GM19324 (cell line): Measurements from ENCODE around the gene PRKACG.

ENCODE experiments used
- ATAC-seq: cut with Tn5 transposase; IDR thresholded peaks from one replicate; pipeline ENCODE4 v1.9.1; 2021; ENCODE audit warnings: mild to moderate bottlenecking, moderate library complexity; ENCODE audit not compliant: unreplicated experiment, low FRiP score

Gene PRKACG

DNA sequence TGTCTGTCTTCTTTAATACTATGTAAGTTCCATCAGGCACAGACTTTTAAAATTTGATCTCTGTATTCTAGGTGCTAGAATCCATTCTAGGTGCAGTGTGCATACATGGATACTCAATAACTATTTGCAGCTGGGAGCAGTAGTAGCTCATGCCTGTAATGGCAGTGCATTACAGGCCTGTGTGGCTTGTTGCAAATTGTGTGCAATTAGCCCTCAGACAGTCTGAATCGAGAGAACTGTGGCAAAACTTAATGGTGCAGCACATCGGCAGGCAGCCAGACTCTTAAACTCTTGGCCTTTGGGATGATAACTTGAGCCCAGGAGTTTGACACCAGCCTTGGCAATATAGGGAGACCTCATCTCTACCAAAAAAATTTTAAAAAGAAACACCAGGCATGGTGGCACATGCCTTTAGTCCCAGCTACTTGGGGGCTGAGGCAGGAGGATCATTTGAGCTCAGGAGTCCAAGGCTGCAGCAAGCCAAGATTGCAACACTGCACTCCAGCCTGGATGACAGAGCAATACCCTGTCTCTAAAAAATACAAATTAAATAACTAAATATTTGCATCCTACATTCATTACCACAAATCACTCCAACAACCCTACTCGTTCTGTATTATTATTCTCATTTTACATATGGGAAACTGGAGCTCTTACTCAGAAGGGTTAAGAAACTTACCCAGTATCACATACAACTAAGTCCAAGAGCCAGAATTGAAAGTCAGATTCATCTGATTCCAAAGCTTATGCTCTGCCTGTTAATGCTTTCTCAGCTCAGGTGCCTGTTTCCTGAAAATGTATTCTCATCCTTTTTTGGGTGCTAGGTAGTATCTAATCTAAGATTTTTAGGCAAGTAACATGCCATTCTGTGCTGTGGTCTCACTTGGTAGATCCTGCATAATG, 30.1 kb downstream of the PRKACG start:
- no peak for ATAC-seq

DNA sequence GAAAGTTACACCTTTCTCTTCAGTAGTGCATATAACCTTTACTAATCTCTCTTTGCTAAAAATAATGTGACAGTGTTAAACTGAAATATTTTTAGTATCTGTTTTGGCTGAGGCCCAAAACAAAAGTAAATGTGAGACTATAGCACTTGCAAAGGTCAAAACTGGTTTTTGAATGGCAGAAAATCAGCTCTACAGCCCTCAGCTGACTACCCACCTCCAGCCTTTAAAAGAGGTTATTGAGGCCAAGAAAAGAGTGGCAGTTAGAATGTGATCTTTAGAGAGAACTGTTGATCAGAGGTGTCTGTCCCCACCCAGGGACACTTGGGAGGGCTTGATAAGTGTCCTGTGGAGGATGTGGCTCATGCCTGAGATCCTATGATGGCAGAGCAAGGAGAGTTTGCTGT, 30.9 kb downstream of the PRKACG start:
- ATAC-seq, result peak; percentile 49

DNA sequence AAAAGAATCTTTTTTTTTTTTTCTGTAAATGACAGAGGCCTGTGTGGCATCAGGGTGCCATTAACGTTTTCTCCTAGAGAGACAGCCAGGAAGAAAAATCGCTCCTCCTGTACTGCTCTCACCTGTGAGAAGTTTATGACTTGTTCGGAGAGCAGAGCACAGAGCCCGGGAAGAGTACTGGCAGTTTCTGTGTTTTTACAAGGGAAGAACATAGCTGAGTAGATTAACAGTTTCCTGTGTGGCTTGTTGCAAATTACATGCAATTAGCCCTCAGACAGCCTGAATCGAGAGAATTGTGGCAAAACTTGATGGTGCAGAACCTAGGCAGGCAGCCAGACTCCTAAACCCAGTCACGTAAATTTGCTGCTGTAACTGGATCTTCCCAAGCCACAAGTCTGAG, 32.1 kb downstream of the PRKACG start:
- peak; percentile 49 for ATAC-seq

DNA sequence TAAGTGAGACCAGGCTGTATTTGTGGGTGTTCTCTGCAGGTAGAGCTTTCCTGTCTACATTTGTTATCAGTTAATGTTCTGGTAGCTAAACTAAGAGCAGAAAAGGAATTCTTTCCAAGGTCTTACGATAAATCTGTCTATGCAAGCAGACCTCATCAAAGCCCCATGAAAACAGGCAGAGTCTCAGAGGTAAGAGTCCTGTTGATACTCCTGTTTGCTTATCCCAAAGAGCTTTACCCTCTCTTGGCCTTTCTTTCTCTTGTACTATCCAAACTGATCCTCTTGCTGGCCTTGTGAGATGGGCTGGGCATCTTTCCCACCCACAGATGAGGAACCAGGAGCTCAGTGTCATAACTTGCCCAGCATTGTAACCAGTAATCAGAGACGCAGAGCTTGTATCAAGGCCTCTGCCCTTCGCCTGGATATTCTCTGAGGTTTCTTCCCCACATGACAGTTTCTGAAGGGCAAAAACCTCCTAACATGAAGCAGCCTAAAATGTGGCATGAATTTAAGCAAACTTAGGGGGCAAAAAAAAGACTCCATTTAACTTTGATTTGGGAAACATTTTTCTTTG, 33.5 kb downstream of the PRKACG start:
- no peak for ATAC-seq

DNA sequence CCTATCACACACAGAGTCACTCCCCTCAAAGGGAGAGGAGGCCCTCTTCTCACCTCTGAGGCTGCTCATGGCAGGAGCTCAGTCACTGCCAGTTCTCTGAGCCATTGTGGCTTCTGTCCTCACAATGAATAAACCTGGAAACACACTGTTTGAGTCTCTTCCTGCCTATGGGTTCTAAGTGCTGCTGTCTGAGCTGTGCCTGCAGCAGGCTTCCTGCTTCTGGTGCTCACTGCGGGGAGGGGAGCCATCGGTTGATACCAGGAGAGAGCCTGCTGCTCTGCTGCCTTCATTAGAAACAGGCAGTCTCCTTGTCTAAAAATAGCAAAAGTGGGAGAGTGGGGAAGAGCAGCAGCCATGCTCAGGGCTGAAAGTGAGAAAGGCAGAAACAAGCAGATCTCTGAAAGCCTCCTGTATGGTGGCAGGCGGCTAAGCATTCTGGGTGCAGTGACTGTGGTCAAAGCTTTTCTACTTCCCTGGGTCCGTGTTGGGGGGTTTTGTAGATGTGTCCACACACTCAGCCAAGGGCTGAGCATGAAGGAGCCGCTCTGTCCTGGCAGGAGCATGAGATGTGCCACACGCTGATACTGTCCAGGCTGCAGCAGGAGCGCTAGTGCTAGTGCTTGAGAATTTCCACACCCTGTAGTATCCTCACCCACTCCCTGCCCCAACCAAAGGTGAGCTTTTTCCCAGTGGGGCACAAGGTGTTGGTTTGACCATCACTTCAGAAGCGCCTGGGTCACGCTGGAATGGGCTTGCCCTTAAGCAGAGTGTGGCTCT, 34.2 kb downstream of the PRKACG start:
- ATAC-seq, result no peak

DNA sequence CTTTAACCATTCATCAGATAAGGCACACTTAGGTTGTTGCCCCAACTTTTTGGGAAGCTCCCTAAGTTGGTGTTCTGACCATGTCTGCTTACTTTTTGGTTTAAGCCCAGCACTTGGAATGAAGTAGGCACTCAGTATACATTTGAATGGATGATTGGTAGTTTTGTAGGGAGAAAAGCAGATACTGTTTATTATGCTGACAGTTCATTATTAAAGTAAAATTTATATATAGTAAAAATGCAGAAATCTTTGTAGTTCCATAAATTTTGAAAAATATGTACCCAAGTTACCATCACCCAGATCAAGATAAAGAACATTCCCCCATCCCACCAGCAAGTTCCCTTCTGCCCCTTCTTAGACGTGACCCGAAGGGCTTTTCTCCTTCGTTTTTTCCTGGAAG, 35.4 kb downstream of the PRKACG start:
- no peak for ATAC-seq

DNA sequence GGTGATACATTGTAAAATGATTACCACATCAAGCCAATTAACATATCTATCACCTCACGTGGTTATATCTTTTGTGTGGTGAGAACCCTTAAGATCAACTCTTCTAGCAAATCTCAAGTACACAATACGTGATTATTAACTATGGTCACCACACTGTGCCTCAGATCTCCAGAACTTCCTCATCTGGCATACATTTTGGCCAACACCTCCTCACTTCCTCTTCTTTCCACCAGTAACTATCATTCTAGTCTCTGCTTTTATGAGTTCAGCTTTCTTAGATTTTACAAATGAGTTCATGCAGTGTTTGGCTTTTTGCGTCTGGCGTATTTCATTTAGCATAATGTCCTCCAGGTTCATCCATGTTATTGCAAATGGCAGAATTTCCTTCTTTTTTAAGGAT, 35.8 kb downstream of the PRKACG start:
- ATAC-seq, result no peak

DNA sequence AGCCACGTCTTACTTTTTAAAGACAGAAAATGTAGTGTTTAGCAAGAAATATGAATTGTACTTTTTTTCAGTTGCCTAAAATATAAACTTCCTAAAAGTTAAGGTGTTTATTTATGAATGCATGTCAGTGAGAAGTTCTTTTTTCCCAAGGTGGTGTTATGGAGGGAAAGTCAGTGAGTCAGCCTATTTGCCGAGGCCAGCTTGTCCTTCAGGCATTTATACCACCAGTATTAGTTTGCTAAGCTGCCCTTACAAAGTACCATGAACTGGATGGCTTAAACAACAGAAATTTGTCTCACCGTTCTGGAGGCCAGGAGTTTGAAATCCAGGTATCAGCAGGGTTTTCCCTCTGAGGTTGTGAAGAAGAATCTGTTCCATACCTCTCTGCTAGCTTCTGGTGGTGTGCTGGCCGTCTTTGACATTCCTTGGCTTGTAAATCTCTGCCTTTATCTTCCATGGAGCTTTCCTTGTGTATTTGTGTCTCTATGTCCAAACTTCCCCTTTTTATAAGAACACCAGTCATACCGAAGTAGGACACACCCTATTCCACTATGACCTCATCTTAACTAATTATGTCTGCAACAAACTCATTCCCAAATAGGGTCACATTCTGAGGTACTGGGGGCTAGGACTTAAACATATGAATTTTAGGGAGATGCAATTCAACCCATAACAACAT, 38.4 kb downstream of the PRKACG start:
- no peak for ATAC-seq

DNA sequence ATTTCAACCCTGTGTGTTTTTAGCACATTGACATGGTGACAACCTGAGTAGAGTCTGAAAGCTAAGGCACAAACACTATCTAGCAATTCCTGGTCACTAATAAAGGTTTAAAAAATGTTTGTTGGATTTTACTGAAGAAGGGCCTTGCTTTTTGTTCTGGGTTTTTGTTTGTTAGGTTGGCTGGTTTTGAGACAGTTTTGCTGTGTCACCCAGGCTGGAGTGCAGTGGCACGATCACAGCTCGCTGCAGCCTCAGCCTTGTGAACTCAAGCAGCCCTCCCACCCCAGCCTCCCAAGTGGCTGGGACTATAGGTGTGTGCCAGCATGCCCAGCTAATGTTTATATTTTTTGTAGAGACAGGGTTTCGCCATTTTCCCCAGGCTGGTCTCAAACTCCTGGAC, 39.0 kb downstream of the PRKACG start:
- no peak for ATAC-seq

DNA sequence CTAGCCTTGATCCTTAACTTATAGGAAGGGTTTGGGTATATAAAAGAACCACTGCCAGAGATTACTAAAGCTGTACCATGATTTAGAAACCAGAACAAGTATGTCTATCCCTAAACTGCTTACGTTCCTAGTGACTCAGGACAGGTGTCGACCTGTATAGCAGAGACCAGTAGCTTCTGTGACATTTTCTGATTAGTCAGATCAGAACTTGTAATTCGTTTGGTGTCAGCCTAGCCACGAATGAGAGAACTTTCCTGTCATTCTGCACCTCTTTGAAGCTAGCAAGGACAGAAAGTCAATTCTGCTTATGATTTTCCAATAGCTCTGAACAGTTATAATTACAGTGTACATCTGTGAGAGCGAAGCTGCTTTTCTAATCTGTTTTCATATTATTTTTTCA, 39.5 kb downstream of the PRKACG start:
- ATAC-seq, result peak; percentile 69

DNA sequence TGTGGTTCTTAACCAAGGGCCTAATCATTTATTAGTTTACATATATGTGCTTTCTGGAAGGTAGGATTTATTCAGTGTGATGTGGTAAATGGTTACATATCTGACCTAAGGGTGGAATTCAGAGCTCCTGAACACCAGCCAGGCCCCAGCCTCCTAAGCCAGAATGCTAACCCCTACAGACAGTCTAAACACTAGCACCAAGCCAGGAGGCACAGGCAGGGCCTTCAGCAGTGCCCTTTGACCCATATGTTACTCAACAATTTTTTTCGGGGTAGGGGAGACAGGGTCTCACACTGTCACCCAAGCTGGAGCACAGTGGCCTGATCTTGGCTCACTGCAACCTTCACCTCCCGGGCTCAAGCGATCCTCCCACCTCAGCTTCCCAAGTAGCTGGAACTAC, 40.3 kb downstream of the PRKACG start:
- no peak for ATAC-seq

DNA sequence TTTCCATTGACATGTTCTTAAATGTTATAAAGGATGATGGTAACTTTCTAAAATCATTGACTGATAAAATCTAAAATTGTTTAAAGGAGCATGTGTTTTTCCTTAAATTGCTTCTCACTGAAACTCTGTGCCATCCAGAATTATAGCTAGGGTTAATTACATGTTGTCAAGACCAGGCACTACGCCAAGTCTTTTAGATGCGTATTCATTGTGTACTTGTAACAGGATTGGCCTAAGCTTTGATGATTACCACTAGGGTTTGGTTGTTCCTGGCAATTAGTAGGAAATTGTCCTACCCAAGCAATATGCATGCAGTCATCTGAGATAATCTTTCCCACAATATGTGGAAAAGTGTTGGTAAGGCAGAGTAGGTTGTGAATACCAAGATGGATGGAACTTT, 43.8 kb downstream of the PRKACG start:
- ATAC-seq, result no peak

DNA sequence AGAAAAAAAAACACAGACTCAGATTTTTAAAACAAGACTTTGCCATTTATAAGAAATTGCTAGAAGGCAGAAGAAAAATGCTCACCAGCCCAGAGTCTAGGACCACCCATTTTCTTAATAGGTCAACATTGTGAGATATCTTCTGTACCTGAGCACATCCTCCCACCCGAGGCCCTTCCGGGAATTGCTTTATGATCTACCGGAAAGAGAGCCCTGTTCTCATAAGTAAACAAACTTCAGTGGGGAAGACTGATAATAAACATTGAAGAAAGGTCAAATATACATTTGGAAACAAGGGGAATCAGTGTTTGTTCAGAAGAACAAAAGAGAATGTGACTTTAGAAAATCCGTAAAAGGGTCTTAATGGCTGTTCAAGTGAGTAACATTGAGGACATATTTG, 44.4 kb downstream of the PRKACG start:
- no peak for ATAC-seq

DNA sequence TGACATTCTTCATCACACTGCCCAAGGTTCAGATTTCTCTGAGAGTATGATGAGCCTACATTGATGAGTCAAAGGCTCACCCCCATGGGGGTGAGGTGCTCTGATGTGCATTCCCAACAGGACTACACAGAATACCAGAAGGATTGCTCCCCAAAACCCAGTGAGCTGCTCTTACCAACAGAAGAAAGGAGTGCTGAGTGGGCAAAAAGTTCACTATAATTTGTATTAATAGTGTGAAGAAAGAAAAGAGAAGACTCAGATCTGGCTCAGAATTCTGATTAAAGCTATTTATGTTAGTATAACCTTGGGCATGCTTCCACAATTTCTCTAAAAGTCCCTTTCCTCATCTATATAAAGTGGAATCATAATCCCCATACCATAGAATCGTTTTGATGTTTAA, 46.1 kb downstream of the PRKACG start:
- no peak for ATAC-seq

DNA sequence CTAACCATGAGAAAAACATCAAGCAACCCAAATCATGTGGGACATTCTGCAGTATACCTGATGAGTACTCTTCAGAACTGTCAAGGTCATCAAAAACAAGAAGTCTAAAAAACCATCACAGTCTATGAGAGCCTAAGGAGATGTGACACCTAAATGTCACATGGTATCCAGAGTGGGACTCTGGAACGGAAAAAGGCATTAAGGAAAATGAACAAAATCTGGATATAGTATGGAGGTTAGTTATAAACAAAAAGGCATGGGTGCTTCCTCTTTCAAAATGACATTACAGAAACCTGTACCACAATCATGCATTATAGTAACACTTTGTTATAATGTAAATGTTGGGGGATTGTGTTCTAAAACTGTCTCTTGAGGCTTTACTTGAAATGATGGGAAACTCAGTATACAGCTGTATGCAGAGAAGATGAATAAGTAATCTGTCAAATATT, 47.4 kb downstream of the PRKACG start:
- ATAC-seq, result peak; percentile 47

DNA sequence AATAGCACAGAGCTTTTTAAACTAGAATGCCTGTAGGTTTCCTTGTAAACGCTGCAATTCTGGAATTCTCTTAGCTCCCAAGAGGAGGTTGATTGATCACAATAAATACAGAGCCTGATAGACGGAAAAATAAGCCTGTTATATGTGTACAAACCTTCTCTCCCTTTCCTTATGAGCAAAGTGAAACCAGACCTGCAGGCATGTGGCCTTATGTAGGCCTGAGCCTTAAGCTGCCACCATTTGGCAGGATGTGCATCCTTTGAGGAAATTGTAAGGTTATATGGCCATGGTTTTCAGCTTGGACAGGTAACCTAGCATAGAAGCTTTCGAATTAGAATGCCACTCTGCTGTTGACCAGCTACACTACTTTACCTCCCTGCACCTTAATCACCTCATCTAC, 49.1 kb downstream of the PRKACG start:
- ATAC-seq, result no peak

DNA sequence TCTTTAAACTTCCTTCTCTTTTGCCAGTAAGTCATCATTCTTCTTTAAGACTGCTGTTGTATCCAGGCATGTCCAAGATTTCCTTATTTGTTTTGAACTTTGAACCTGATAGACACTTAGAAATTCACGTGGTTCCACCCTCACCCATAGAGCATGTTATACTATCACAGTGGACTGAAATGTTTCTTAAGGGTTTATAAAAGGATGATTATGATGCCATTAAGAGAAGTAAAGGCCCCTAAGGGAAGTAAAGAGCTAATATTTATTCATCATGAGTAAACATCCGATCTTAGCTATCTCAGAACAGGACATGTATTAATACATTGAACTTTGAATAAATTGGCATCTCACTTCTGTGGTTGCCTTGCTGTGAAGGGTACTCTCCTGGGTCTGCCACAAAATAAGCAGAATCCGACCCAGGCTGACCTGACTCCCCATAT, 49.8 kb downstream of the PRKACG start:
- no peak for ATAC-seq

DNA sequence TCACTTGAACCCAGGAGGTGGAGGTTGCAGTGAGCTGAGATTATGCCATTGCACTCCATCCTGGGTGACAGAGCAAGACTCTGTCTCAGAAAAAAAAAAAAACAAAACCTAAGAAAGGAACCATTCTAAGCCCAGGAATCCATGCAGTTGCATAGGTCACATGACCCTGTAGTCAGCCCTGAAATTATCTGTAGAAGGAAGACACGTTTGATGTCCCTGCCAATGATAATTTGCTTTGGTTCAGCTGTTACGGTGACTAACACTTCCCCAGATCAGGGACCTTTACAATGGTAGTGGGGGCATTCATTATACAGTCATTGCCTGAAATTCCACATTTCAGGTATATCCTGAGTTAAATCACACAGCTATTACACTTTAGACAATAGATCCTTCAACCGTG, 50.5 kb downstream of the PRKACG start:
- ATAC-seq, result no peak
